Omental fat pad (tissue), 4 donors: ENCODE results near the gene ZNF134. TPM values are rescaled to one million over a fixed set of nuclear protein-coding genes. Genes with fewer than 3 reads are reported as not detected.

Experiments
- ATAC-seq: fragments of 150-250 bp; one replicate; pipeline ENCODE4 v1.9.1; 2016; ENCODE audit warnings: mild to moderate bottlenecking, moderate library complexity; ENCODE audit not compliant: low FRiP score
- DNase-seq: peaks from one replicate; pipeline ENCODE4 v3.0.0-alpha.2; 2019; ENCODE audit warnings: low spot score
- CTCF ChIP-seq, 3 donors: fragments of 450-650 bp; IDR thresholded peaks; one replicate each; pipeline ENCODE4 v1.5.1; 2016 to 2017; ENCODE audit warnings: antibody characterized with exemption in 3 of 3, mild to moderate bottlenecking in 3 of 3, moderate library complexity in 2 of 3
- total RNA-seq, 4 donors: library from RNA; depleted of rRNA; stranded (reverse); fragments of >200 nt; gene quantifications; one replicate each; pipeline ENCODE4 v1.1.0, GENCODE V29; 2016

The ZNF134 gene
- total RNA-seq, result 10 to 100 TPM in 3 of 4 donors, 1 to 10 TPM in 1; 9.6 to 25.1 (median 13.8) TPM

GRCh38 chr19:57613941-57614743 lies at the start of gene ZNF134:
Gene ZNF134, plus strand, starts transcription at chr19:57614242. Its CDS starts 5,227 bp downstream, at chr19:57619469.
- DNase-seq (peak; percentile 69), ATAC-seq (peak; percentile 83)
- TF ChIP-seq CTCF (IDR thresholded peaks at IDR 0.05), result no peak

GRCh38 chr19:57566396-57567265 lies 47.4 kb upstream of the ZNF134 start:
- no peak for TF ChIP-seq CTCF (IDR thresholded peaks at IDR 0.05)
- DNase-seq, result no peak

GRCh38 chr19:57570707-57571106 lies 43.3 kb upstream of the ZNF134 start:
- no peak for TF ChIP-seq CTCF (IDR thresholded peaks at IDR 0.05)
- no peak for DNase-seq
- ATAC-seq, result no peak

More at GRCh38 chr19:57566396-57567265, 47.4 kb upstream of the ZNF134 start:
- ATAC-seq, result no peak

GRCh38 chr19:57572415-57572947 lies 41.6 kb upstream of the ZNF134 start:
- no peak for TF ChIP-seq CTCF (IDR thresholded peaks at IDR 0.05)
- no peak for ATAC-seq

GRCh38 chr19:57576661-57577060 lies 37.4 kb upstream of the ZNF134 start:
- no peak for ATAC-seq
- DNase-seq, result no peak
- no peak for TF ChIP-seq CTCF (IDR thresholded peaks at IDR 0.05)

More at GRCh38 chr19:57572415-57572947, 41.6 kb upstream of the ZNF134 start:
- DNase-seq, result no peak

- ATAC-seq (peak; percentile 99), DNase-seq (peak; percentile 92)
- no peak for TF ChIP-seq CTCF (IDR thresholded peaks at IDR 0.05)
Measured at GRCh38 chr19:57578487-57579205, 35.4 kb upstream of the ZNF134 start, which contains the start of gene ZNF416. Gene ZNF416, minus strand, starts transcription at chr19:57578911. Its CDS starts 207 bp downstream, at chr19:57578704.
